ENCODE results near the gene OR7G1. TPM values are rescaled to one million over a fixed set of nuclear protein-coding genes. Genes with fewer than 3 reads are reported as not detected.

The OR7G1 gene
- not detected for total RNA-seq

DNA sequence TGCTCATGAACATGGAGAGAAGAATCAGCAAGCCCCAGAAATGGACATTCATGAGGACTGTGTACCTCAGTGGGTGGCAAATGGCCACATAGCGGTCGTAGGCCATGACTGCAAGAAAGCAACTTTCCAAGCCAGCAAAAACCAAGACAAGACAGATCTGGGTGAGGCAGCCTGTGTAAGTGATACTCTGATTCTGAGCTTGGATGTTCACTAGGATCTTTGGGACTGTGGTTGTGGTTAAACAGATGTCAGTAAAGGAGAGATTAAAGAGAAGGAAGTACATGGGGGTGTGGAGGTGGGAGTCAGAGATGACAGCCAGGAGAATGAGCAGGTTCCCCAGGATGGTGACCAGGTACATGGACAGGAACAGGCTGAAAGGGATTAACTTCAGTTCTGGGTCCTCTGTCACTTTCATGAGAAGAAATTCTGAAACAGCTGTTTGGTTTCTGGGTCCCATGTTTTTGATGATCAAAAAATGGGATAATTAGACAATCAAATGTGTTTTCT lies at the start of gene OR7G1:
OR7G1 (minus strand) TSS at position 457 of the 507 bp plus-strand sequence; CDS start at position 457, 0 bp downstream.
- no peaks in the 10 kb centered on the region for H3K27me3 ChIP-seq (ENCODE audit: insufficient read depth, low read length)
- no peaks in the 10 kb centered on the region for H3K4me1 ChIP-seq (ENCODE audit: insufficient read depth, low read length)
- no peak within 1 kb of the TSS for H3K4me3 ChIP-seq (ENCODE audit: low read length)

DNA sequence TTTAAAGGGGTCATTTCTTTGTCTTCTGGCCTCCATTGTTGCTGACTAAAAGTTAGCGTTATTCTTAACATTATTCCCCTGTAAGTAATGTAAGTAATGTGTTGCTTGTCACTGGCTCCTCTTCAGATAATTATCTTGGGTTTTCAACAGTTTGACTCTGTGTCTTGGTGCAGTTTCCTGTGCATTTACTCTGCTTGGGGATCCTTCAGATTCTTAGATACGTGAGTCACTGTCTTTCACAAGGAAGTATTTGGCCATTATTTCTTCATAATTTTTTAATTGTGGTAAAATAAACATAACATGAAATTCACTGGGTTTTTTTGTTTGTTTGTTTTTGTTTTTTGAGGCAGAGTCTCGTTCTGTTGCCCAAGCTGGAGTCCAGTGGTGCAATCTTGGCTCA lies 49.7 kb upstream of the OR7G1 start:
- no peaks in the 10 kb centered on the region for H3K4me1 ChIP-seq (ENCODE audit: insufficient read depth, low read length)
- no peaks in the 10 kb centered on the region for H3K9me3 ChIP-seq (ENCODE audit: low read depth, low read length)
- no peaks in the 10 kb centered on the region for H3K27me3 ChIP-seq (ENCODE audit: insufficient read depth, low read length)
- H3K4me3 ChIP-seq (ENCODE audit: low read length) = no peak overlapping the region

More for the DNA sequence above, at the start of gene OR7G1:
- no peaks in the 10 kb centered on the region for H3K9me3 ChIP-seq (ENCODE audit: low read depth, low read length)

GRCh38 chr19:9161427-9161826 lies 45.9 kb upstream of the OR7G1 start:
- Histone ChIP-seq H3K4me3 (ENCODE audit: low read length) (no peak overlapping the region), H3K27me3 (ENCODE audit: insufficient read depth, low read length) (no peaks in the 10 kb centered on the region), H3K9me3 (ENCODE audit: low read depth, low read length) (no peaks in the 10 kb centered on the region), H3K4me1 (ENCODE audit: insufficient read depth, low read length) (no peaks in the 10 kb centered on the region)

- H3K27me3 ChIP-seq (ENCODE audit: insufficient read depth, low read length) = no peaks in the 10 kb centered on the region
- H3K9me3 ChIP-seq (ENCODE audit: low read depth, low read length) = no peaks in the 10 kb centered on the region
- no peak overlapping the region for H3K4me3 ChIP-seq (ENCODE audit: low read length)
- peaks cover 9% of the 10 kb centered on the region for H3K4me1 ChIP-seq (ENCODE audit: insufficient read depth, low read length)
These were observed 44.3 kb upstream of the OR7G1 start for GRCh38 chr19:9159891-9160290.

GRCh38 chr19:9156304-9156703 lies 40.7 kb upstream of the OR7G1 start:
- Histone ChIP-seq H3K4me1 (ENCODE audit: insufficient read depth, low read length) (peaks cover 9% of the 10 kb centered on the region), H3K9me3 (ENCODE audit: low read depth, low read length) (peaks cover 5% of the 10 kb centered on the region), H3K4me3 (ENCODE audit: low read length) (no peak overlapping the region), H3K27me3 (ENCODE audit: insufficient read depth, low read length) (no peaks in the 10 kb centered on the region)

DNA sequence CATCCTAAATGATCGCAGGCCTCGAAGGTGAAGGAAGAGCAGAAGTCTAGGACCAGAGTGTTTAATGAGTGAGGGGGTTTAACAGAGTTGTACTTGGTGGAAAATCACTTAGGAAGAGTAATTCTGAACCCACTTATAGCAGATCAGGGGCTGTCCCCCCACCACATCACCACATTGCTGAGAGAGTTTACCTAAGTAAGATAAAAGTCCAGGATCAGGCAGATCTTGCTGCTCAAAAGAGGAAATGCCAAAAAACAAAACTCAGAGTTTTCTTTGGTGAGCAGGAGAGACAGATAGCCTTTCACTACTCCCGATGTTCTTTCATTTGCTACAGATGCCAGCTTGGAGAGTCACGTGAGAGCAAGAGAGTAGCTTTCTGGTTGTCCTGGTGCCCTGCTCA lies 40.0 kb upstream of the OR7G1 start:
- peaks cover 5% of the 10 kb centered on the region for H3K9me3 ChIP-seq (ENCODE audit: low read depth, low read length)
- no peaks in the 10 kb centered on the region for H3K27me3 ChIP-seq (ENCODE audit: insufficient read depth, low read length)
- no peak overlapping the region for H3K4me3 ChIP-seq (ENCODE audit: low read length)
- peaks cover 11% of the 10 kb centered on the region for H3K4me1 ChIP-seq (ENCODE audit: insufficient read depth, low read length)

GRCh38 chr19:9151367-9151766 lies 35.8 kb upstream of the OR7G1 start:
- Histone ChIP-seq H3K9me3 (ENCODE audit: low read depth, low read length) (peaks cover 5% of the 10 kb centered on the region), H3K4me3 (ENCODE audit: low read length) (no peak overlapping the region), H3K27me3 (ENCODE audit: insufficient read depth, low read length) (no peaks in the 10 kb centered on the region), H3K4me1 (ENCODE audit: insufficient read depth, low read length) (peaks cover 18% of the 10 kb centered on the region)

- peaks cover 13% of the 10 kb centered on the region for H3K4me1 ChIP-seq (ENCODE audit: insufficient read depth, low read length)
These were observed 35.1 kb upstream of the OR7G1 start for GRCh38 chr19:9150650-9151049.

GRCh38 chr19:9149997-9150396 lies 34.4 kb upstream of the OR7G1 start:
- H3K9me3 ChIP-seq (ENCODE audit: low read depth, low read length) = peaks cover 13% of the 10 kb centered on the region
- no peak overlapping the region for H3K4me3 ChIP-seq (ENCODE audit: low read length)
- H3K4me1 ChIP-seq (ENCODE audit: insufficient read depth, low read length) = peaks cover 9% of the 10 kb centered on the region
- no peaks in the 10 kb centered on the region for H3K27me3 ChIP-seq (ENCODE audit: insufficient read depth, low read length)

More at GRCh38 chr19:9150650-9151049, 35.1 kb upstream of the OR7G1 start:
- Histone ChIP-seq H3K27me3 (ENCODE audit: insufficient read depth, low read length) (no peaks in the 10 kb centered on the region), H3K4me3 (ENCODE audit: low read length) (no peak overlapping the region), H3K9me3 (ENCODE audit: low read depth, low read length) (peaks cover 6% of the 10 kb centered on the region)

GRCh38 chr19:9148697-9149096 lies 33.1 kb upstream of the OR7G1 start:
- Histone ChIP-seq H3K4me3 (ENCODE audit: low read length) (no peak overlapping the region), H3K27me3 (ENCODE audit: insufficient read depth, low read length) (no peaks in the 10 kb centered on the region), H3K9me3 (ENCODE audit: low read depth, low read length) (peaks cover 16% of the 10 kb centered on the region), H3K4me1 (ENCODE audit: insufficient read depth, low read length) (peaks cover 9% of the 10 kb centered on the region)

DNA sequence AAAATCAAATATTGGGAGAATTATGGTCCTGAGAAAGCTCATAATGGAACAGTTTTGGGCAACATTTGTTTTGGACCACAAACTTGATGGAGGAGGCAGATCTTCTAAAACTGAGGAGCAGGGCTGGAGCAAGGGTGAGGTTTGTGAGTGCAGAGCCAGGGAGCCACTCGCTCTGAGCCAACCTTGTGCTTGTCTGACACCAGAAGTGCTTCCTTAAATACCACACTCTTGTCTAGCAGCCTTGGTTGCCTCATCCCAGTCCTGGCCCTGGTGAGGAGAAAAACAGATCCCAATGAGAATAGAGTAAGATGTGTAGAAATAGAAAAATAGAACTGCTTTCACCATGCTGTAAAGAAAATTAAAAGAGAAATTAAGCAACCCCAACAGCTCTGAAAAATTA lies 31.3 kb upstream of the OR7G1 start:
- Histone ChIP-seq H3K9me3 (ENCODE audit: low read depth, low read length) (peaks cover 16% of the 10 kb centered on the region), H3K4me3 (ENCODE audit: low read length) (no peak overlapping the region), H3K27me3 (ENCODE audit: insufficient read depth, low read length) (no peaks in the 10 kb centered on the region), H3K4me1 (ENCODE audit: insufficient read depth, low read length) (peaks cover 13% of the 10 kb centered on the region)

DNA sequence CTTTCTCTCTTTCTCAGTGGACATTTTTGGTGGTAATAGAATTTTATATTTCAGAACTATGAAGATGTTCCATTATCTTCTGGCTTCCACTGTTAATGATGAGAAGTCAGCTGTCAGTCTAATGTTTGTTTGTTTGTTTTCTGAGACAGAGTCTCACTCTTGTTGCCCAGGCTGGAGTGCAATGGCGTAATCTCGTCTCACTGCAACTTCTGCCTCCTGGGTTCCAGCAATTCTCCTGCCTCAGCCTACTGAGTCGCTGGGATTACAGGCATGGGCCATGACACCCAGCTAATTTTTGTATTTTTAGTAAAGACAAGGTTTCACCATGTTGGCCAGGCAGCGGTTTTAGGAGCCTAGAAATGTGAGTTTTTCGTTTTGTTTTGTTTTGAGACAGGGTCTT lies 29.4 kb upstream of the OR7G1 start:
- H3K4me3 ChIP-seq (ENCODE audit: low read length) = no peak overlapping the region
- no peaks in the 10 kb centered on the region for H3K27me3 ChIP-seq (ENCODE audit: insufficient read depth, low read length)
- peaks cover 17% of the 10 kb centered on the region for H3K4me1 ChIP-seq (ENCODE audit: insufficient read depth, low read length)
- H3K9me3 ChIP-seq (ENCODE audit: low read depth, low read length) = peaks cover 16% of the 10 kb centered on the region

DNA sequence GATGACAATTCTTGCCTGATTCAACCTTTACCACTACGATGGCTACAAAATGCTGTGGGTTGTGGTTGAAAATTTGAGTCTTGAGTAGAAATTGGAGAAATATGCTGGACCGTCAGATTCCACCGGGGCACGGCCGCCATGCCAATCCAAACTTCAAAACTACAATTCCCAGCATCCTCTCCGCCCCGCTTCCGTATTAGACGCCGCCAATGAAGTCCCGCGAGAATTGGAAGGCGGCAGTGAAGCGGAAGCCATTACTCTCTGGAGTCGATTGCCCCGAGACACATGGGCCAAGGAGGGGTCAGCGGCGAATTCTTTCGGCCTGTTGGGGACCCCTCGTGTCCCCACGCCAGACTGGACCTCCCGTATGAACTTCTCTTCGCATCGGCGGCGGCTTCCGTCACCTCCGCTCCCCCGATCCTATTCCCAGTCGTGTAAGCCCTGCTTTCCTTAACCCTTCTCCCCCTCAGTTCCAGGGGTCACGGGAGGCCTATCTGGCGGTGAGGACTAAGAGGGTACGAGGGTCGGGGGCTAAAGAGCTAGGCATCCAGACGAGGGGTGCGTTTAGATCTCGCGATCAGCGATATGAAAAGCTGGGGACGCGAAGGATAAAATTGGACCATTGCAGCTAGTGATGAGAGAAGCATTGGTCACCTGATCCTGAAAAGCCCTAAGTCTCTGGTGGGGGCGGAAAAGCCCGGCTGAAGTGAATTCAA lies 24.8 kb upstream of the OR7G1 start, which contains the start of gene ZNF317:
ZNF317 (plus strand) TSS at position 239 of the 716 bp plus-strand sequence. CDS start 15,620 bp downstream, outside the sequence.
- H3K9me3 ChIP-seq (ENCODE audit: low read depth, low read length) = peaks cover 12% of the 10 kb centered on the region
- peak within 1 kb of the TSS; percentile 96 for H3K4me3 ChIP-seq (ENCODE audit: low read length)
- H3K4me1 ChIP-seq (ENCODE audit: insufficient read depth, low read length) = peaks cover 19% of the 10 kb centered on the region
- H3K27me3 ChIP-seq (ENCODE audit: insufficient read depth, low read length) = no peaks in the 10 kb centered on the region

GRCh38 chr19:9139609-9140158 lies 24.1 kb upstream of the OR7G1 start:
- Histone ChIP-seq H3K27me3 (ENCODE audit: insufficient read depth, low read length) (no peaks in the 10 kb centered on the region), H3K9me3 (ENCODE audit: low read depth, low read length) (peaks cover 5% of the 10 kb centered on the region), H3K4me3 (ENCODE audit: low read length) (peak overlapping the region; percentile 96), H3K4me1 (ENCODE audit: insufficient read depth, low read length) (peaks cover 19% of the 10 kb centered on the region)

- Histone ChIP-seq H3K4me1 (ENCODE audit: insufficient read depth, low read length) (no peaks in the 10 kb centered on the region), H3K9me3 (ENCODE audit: low read depth, low read length) (no peaks in the 10 kb centered on the region), H3K27me3 (ENCODE audit: insufficient read depth, low read length) (no peaks in the 10 kb centered on the region), H3K4me3 (ENCODE audit: low read length) (no peak overlapping the region)
These were observed 16.9 kb upstream of the OR7G1 start for GRCh38 chr19:9132422-9132821.
